ENCODE results near the gene PID1. TPM values are rescaled to one million over a fixed set of nuclear protein-coding genes. Genes with fewer than 3 reads are reported as not detected.

PID1 gene
- total RNA-seq, 4 donors from 2014 or later: 14.5 to 49.7 (median 20.7) TPM

GRCh38 chr2:228983700-228984099 is 287.4 kb downstream of the PID1 start:
- DNase-seq: no peak
- H3K9me3 ChIP-seq: no peaks in the 10 kb centered on the region
- H3K4me3 ChIP-seq (replicated peaks in 1 of 3): no peak overlapping the region
- intact Hi-C loops (cut with DNase I): no loop called here
- TF ChIP-seq CTCF (IDR thresholded peaks at IDR 0.05) (no peak), POLR2A (IDR thresholded peaks at IDR 0.05) (no peak)
- no peaks in the 10 kb centered on the region for H3K36me3 ChIP-seq
- H3K27ac ChIP-seq: no peak overlapping the region
- 82 to 84% methylated on average over 4 of the region's 4 CpGs for WGBS, 2 donors
- no peaks in the 10 kb centered on the region for H3K27me3 ChIP-seq
- H3K4me1 ChIP-seq: no peaks in the 10 kb centered on the region

- TF ChIP-seq CTCF (IDR thresholded peaks at IDR 0.05) (no peak), POLR2A (IDR thresholded peaks at IDR 0.05) (no peak)
- 83 to 86% methylated on average over 1 of the region's 1 CpG for WGBS, 2 donors
Observed at GRCh38 chr2:228974169-228974568, 296.9 kb downstream of the PID1 start.

More at GRCh38 chr2:228974169-228974568, 296.9 kb downstream of the PID1 start:
- no peak overlapping the region for H3K4me3 ChIP-seq (replicated peaks in 1 of 3)
- H3K27me3 ChIP-seq: no peaks in the 10 kb centered on the region
- DNase-seq: no peak
- H3K36me3 ChIP-seq: no peaks in the 10 kb centered on the region
- no peaks in the 10 kb centered on the region for H3K9me3 ChIP-seq
- no peaks in the 10 kb centered on the region for H3K4me1 ChIP-seq
- intact Hi-C loops (cut with DNase I): no loop called here
- no peak overlapping the region for H3K27ac ChIP-seq

Small RNA genes lying within 50 kb of the gene (small RNA-seq; reads per million reads assigned to genes)
- not detected for gene RN7SKP283
